ENCODE measurements around the gene MRPL34.
"Not testable (repeated sequence)": the region's sequence is repeated elsewhere in the genome, so short reads cannot be mapped to it uniquely, and the experiment has no call there.

The MRPL34 gene

DNA sequence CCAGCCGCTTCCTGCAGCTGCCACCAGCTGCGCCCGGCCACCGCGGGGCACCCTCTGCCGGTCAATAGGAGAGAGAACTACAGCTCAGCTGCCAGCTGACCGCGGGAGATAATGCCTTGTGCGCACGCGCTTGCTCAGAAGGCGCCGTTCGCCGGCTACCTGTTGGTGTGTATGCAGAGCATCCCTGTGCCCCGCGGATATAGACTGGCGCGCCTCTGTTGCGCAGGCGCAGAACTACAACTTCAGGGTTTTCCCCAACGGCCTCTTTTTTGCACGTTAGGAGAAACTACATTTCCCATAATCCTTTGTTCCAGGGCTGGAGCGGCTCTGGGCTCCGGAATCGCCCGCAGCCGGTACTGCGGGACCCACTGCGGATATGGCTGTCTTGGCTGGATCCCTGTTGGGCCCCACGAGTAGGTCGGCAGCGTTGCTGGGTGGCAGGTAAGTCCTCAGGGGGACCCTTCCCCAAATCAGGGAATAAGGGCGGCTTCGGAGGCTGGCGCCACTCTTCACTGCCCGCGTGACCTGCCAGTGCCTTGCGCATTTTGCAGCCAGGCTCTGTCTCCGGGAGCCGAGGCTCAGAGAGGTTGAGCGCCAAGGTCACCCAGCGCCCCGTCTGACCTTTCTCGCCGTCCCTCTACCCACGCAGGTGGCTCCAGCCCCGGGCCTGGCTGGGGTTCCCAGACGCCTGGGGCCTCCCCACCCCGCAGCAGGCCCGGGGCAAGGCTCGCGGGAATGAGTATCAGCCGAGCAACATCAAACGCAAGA lies at the start of gene MRPL34:
Gene MRPL34, plus strand, starts transcription at position 356 of the 768 bp plus-strand sequence. Its CDS starts 21 bp downstream, at position 377.
- peak; percentile 87 to 91 for DNase-seq

GRCh38 chr19:17256130-17256529 lies 49.5 kb upstream of the MRPL34 start:
- DNase-seq: no peak

DNA sequence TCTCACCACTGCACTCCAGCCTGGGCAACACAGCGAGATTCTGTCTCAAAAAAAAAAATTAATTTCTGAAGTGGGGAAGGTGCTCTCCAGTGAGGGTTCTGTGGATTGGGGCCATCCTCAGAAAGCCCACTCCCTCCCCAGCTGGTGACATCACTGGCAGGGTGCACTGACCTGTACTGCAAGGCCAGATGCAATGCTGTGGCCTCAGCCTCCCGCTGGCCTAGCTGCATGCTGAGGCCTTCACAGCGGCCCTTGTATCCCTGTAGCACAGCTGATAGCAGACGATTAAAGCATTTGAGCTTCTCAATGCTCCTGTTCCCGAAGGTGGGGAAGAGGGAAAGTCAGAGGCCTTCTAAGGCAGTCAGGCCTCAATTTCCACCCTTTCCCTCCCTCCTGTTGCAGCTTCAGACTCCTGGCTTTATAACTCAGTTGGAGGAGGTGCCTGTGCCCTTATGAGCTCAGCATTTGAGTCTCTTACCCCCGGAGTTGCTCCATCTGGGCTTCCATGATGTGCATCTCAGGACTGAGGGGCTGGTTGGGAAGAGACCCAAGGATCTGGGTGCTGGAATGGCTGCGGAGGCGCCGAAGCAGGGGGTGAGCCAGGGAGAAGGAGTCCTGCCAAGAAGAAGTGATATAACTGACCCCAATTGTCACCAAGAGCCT lies 46.4 kb upstream of the MRPL34 start:
- no peak for DNase-seq

DNA sequence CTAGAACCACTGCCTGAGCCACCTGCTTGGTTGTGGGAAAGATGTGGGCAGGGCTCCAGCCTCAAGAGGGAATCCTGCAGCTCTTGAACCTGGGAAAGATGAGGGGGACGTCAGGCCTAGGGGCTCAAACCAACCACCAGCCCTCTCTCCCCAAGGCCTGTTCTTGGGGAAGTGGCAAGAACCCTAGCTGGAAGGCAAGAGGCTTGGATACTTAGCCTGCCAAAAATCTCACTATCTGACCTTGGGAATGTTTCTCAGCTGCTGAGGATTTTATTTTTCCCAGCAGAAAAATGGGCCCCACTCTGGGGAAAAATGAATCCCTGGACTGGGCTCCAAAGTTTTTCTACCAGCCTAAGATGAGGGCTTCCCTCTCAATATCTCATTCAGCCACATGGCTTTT lies 45.7 kb upstream of the MRPL34 start:
- DNase-seq: no peak

- DNase-seq: peak in 1 of 2 experiments; percentile 64
These were observed 44.8 kb upstream of the MRPL34 start for GRCh38 chr19:17260842-17261325.

DNA sequence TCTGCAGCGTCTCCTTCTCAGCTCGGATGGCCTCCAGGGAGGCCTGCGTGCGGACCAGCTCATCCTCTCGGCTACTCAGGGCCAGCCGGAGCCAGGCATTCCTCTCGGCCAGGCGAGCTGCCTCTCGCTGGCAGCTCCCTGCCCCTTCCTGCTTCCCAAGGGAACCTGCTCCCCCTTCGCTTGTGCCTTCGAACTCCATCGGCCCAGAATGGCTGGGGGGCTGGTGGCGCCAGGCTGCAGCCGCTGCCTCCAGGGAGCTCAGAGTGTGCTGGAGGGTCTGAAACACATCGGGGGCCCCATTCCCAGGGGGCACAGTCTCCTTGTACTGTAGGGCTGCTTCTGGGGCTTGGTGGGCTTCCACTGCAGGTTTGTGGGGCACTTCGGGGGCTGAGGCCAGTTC lies 43.1 kb upstream of the MRPL34 start:
- no peak for DNase-seq

- no peak for DNase-seq
These were observed 41.7 kb upstream of the MRPL34 start for GRCh38 chr19:17263712-17264640.

- DNase-seq: no peak
These were observed 41.1 kb upstream of the MRPL34 start, which contains the start of gene USHBP1 for GRCh38 chr19:17264641-17264979. Gene USHBP1 (minus strand): TSS chr19:17264745. CDS start chr19:17264299, 446 bp downstream.

DNA sequence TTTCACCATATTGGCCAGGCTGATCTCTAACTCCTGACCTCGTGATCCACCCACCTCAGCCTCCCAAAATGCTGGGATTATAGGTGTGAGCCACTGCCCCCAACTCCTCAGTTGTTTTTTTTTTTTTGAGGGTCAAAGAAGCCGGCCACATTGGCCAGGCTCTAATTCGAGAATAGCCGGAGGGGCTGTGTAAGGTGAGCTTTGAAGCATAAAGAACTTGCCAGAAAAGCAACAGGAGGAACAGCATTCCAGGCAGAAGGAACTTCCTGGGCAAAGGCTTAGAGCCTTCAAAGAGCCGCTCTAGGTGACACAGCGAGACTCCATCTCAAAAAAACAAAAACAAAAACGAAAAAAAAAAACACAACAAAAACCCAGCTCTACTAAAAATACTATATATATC lies 39.6 kb upstream of the MRPL34 start:
- no peak for DNase-seq

GRCh38 chr19:17266589-17266974 lies 39.1 kb upstream of the MRPL34 start:
- DNase-seq: no peak

- peak; percentile 44 to 75 for DNase-seq
These were observed 38.5 kb upstream of the MRPL34 start, which contains the start of gene BABAM1 for GRCh38 chr19:17266975-17267788. Gene BABAM1 (plus strand): TSS chr19:17267443. CDS start chr19:17268807, 1,364 bp downstream.

GRCh38 chr19:17268754-17269153 lies 36.9 kb upstream of the MRPL34 start:
- no peak for DNase-seq

DNA sequence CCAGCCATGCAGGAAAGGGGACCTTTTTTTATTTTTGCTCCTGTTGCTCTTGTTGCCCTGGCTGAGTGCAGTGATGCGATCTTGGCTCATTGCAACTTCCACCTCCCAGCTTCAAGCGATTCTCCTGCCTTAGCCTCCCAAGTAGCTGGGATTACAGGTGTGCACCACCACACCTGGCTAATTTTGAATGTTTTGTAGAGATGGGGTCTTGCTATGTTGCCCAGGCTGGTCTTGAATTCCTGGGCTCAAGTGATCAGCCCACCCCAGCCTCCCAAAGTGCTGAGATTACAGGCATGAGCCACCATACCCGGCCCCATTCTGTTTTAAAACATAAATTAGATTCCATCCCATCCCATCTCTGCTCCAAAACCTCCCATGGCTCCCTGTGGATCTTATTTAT lies 30.8 kb upstream of the MRPL34 start:
- not testable (repeated sequence) for DNase-seq

DNA sequence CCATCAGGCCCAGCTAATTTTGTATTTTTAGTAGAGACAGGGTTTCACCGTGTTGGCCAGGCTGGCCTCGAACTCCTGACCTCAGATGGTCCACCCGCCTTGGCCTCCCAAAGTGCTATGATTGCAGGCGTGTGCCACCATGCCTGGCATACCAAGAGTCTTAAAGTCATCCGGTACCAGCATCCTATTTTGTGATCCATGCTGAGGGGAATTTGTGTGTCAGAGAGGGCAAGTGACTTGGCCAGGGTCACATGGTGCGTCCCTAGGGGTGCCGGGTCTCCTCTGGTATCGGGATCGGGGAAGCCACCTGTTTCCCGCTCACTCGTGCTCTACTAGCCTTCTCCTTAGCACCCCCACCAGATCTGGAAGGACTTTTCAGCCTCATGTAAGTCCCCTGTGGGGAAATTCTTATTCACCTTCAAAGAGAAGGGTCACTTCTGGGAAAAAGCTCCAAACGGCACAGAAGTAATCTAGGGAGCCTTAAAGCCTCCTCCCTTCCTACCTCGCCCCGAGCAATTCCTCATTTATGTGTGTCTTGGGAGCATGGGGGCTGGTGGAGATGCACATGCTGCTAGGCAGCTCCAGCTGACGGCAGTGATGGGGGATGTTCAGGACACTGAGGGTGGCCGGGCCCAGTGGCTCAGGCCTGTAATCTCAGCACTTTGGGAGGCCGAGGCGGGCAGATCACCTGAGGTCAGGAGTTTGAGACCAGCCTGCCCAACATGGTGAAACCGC lies 30.1 kb upstream of the MRPL34 start:
- no peak for DNase-seq

- no peak for DNase-seq
These were observed 26.2 kb upstream of the MRPL34 start for GRCh38 chr19:17279436-17279835.

GRCh38 chr19:17281391-17282304 lies 24.0 kb upstream of the MRPL34 start, which contains the start of gene ANKLE1:
Gene ANKLE1 (plus strand): TSS chr19:17281901. CDS start chr19:17281921, 20 bp downstream.
- DNase-seq: no peak

GRCh38 chr19:17282488-17283125 lies 23.1 kb upstream of the MRPL34 start:
- peak; percentile 31 to 33 for DNase-seq

DNA sequence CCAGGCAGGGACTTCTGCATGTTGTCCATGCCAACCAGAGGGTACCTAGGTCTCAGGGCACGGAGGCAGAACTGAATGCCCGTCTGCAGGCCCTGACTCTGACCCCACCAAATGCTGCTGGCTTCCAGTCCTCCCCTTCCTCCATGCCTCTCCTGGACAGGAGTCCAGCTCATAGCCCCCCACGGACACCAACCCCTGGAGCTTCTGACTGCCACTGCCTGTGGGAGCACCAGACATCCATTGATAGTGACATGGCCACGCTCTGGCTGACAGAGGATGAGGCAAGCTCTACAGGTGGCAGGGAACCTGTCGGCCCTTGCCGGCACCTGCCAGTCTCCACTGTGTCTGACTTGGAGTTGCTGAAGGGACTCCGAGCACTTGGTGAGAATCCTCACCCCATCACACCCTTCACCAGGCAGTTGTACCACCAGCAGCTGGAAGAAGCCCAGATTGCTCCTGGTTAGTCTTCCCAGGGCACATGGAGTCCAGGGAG lies 22.1 kb upstream of the MRPL34 start:
- no peak for DNase-seq

DNA sequence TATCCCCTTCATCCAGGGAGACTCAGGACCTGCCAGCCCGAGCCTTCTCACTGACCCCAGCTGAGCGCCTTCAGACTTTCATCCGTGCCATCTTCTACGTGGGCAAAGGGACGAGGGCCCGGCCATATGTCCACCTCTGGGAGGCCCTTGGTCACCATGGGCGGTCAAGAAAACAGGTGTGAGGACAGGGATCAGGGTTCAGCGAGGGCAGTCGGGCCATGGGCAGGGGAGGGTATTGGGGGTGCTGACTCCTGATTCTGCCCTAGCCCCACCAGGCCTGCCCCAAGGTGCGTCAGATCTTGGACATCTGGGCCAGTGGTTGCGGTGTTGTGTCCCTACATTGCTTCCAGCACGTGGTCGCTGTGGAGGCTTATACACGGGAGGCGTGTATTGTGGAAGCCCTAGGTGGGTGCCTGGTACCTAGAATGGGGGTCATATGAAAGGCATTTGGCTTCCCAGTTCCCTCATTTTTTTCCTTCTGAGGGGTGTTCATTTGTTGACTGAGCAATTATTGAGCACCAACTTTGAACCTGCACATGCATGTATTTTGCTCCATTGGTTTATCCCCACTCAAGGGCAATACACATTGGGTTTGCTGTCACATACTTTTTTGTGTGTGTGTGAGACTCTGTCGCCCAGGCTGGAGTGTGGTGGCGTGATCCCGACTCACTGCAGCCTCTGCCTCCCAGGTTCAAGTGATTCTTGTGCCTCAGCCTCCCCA lies 20.1 kb upstream of the MRPL34 start:
- no peak for DNase-seq
